RWPE2 (cell line): ENCODE data around the gene FRMD5.
"Not testable (repeated sequence)": the region's sequence is repeated elsewhere in the genome, so short reads cannot be mapped to it uniquely, and the experiment has no call there.

ENCODE experiments used
- ATAC-seq: fragments of 200-7000 bp; cut with Tn5 transposase; 3 replicates; pipeline ENCODE4 v1.9.1; 2021; ENCODE audit warnings: low read depth
- DNase-seq: peaks from one replicate; pipeline ENCODE4 v3.0.0-alpha.2; 2020; ENCODE audit warnings: low spot score
- H3K27ac ChIP-seq: fragments of 450-650 bp; 2 replicates; pipeline ENCODE4 v1.5.1; 2017; ENCODE audit warnings: mild to moderate bottlenecking; ENCODE audit not compliant: poor library complexity, severe bottlenecking
- H3K27me3 ChIP-seq: fragments of 250-450 bp; sonication (Bioruptor Pico); 2 replicates; pipeline ENCODE4 v1.5.1; 2021; ENCODE audit warnings: mild to moderate bottlenecking, moderate library complexity; ENCODE audit not compliant: insufficient read depth, poor library complexity, severe bottlenecking
- H3K36me3 ChIP-seq: fragments of 250-450 bp; sonication (Bioruptor Pico); 2 replicates; pipeline ENCODE4 v1.5.1; 2020; ENCODE audit warnings: low read depth, mild to moderate bottlenecking, moderate library complexity
- H3K4me1 ChIP-seq: fragments of 250-450 bp; sonication (Bioruptor Pico); 2 replicates; pipeline ENCODE4 v1.5.1; 2021; ENCODE audit warnings: mild to moderate bottlenecking, moderate library complexity; ENCODE audit not compliant: insufficient read depth, poor library complexity, severe bottlenecking
- H3K4me3 ChIP-seq: fragments of 250-450 bp; sonication (Bioruptor Pico); 2 replicates; pipeline ENCODE4 v1.5.1; 2021; ENCODE audit warnings: mild to moderate bottlenecking, moderate library complexity; ENCODE audit not compliant: severe bottlenecking
- H3K9me3 ChIP-seq: fragments of 250-450 bp; sonication (Bioruptor Pico); 2 replicates; pipeline ENCODE4 v1.5.1; 2021; ENCODE audit warnings: mild to moderate bottlenecking, moderate library complexity; ENCODE audit not compliant: severe bottlenecking
- TF ChIP-seq, protein P1 (sequence below): fragments of 450-650 bp; IDR thresholded peaks from one replicate; pipeline ENCODE4 v1.5.1; 2017; ENCODE audit warnings: mild to moderate bottlenecking, moderate library complexity; ENCODE audit not compliant: poor library complexity, severe bottlenecking

Gene FRMD5

DNA sequence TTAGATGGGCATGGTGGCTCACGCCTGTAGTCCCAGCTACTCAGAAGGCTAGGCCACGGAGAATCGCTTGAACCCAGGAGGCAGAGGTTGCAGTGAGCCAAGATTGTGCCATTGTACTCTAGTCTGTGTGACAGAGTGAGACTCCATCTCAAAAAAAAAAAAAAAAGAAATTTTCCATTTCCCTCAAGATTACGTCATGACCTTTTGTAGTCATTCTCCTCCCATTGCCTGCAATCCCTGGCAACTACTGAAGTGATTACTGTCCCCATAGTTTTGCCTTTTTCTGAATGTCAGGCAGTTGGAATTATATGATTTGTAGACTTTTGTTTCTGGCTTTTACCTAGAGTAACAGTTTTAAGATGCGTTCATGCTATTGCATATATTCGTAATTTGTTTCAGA lies 340.3 kb downstream of the FRMD5 start:
- H3K4me3 ChIP-seq = no peak overlapping the region
- no peak overlapping the region for H3K27ac ChIP-seq
- H3K4me1 ChIP-seq = no peaks in the 10 kb centered on the region
- H3K27me3 ChIP-seq = no peaks in the 10 kb centered on the region
- H3K36me3 ChIP-seq = peaks cover 95% of the 10 kb centered on the region
- TF ChIP-seq, protein P1, sequence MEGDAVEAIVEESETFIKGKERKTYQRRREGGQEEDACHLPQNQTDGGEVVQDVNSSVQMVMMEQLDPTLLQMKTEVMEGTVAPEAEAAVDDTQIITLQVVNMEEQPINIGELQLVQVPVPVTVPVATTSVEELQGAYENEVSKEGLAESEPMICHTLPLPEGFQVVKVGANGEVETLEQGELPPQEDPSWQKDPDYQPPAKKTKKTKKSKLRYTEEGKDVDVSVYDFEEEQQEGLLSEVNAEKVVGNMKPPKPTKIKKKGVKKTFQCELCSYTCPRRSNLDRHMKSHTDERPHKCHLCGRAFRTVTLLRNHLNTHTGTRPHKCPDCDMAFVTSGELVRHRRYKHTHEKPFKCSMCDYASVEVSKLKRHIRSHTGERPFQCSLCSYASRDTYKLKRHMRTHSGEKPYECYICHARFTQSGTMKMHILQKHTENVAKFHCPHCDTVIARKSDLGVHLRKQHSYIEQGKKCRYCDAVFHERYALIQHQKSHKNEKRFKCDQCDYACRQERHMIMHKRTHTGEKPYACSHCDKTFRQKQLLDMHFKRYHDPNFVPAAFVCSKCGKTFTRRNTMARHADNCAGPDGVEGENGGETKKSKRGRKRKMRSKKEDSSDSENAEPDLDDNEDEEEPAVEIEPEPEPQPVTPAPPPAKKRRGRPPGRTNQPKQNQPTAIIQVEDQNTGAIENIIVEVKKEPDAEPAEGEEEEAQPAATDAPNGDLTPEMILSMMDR = no peak
- no peak for ATAC-seq
- H3K9me3 ChIP-seq = no peaks in the 10 kb centered on the region
- DNase-seq = no peak

DNA sequence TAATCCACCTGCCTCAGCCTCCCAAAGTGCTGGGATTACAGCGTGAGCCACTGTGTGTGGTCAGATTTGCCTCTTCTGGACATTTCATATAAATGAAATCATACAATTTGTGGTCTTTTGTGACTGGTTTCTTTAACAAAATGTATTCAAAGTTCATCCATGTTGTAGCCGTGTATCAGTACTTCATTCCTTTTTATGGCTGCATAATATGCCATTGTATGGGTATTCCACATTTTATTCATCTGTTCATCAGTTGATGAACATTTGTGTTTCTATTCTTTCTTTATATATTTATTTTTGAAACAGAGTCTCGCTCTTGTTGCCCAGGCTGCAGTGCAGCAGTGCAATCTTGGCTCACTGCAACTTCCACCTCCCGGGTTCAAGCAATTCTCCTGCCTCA lies 342.5 kb downstream of the FRMD5 start:
- Histone ChIP-seq H3K36me3 (peaks cover 94% of the 10 kb centered on the region), H3K9me3 (no peaks in the 10 kb centered on the region), H3K4me1 (no peaks in the 10 kb centered on the region), H3K4me3 (no peak overlapping the region), H3K27ac (no peak overlapping the region), H3K27me3 (no peaks in the 10 kb centered on the region)
- ATAC-seq (no peak), DNase-seq (no peak)
- TF ChIP-seq, protein P1 = no peak

DNA sequence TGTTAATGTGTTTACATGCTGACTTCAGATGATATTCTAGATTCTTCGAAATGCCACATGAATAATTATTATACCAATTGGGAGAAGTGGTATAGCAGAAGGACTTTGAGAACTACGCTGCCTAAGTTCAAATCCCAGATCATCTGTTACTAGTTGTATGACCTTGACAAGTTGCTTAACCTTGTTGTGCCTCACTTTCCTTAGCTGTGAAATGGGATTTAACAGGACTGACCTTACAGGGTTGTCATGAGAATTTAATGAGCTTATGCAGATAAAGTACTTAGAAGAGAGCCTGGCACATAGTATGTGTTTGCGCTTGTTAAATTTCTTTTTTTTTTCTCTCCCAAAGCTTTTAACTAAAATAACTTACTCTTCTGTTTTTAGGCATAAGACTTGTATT lies 343.8 kb downstream of the FRMD5 start:
- Histone ChIP-seq H3K4me1 (no peaks in the 10 kb centered on the region), H3K27me3 (no peaks in the 10 kb centered on the region), H3K4me3 (no peak overlapping the region), H3K9me3 (no peaks in the 10 kb centered on the region), H3K27ac (no peak overlapping the region), H3K36me3 (peaks cover 94% of the 10 kb centered on the region)
- TF ChIP-seq, protein P1 = no peak
- DNase-seq (no peak), ATAC-seq (no peak)

DNA sequence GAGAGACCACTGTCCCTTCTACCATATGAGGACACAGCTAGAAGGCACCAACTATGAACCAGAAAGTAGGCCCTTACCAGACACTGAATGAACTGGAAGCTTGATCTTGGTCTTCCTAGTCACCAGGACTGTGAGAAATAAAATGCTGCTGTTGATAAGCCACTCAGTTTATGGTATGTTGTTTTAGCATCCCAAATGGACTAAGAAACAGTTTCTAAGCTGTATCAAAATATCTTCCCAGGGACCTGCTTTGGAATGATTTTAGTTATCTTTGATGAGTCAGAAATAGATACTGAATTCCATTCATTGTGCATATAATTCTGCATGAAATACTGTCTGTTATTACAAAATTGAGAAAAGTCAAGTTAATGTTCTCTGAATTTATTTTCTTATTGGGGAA lies 349.6 kb downstream of the FRMD5 start:
- Histone ChIP-seq H3K9me3 (no peaks in the 10 kb centered on the region), H3K27ac (no peak overlapping the region), H3K27me3 (no peaks in the 10 kb centered on the region), H3K4me3 (no peak overlapping the region), H3K36me3 (peaks cover 88% of the 10 kb centered on the region), H3K4me1 (no peaks in the 10 kb centered on the region)
- TF ChIP-seq, protein P1 = no peak
- ATAC-seq (no peak), DNase-seq (no peak)

DNA sequence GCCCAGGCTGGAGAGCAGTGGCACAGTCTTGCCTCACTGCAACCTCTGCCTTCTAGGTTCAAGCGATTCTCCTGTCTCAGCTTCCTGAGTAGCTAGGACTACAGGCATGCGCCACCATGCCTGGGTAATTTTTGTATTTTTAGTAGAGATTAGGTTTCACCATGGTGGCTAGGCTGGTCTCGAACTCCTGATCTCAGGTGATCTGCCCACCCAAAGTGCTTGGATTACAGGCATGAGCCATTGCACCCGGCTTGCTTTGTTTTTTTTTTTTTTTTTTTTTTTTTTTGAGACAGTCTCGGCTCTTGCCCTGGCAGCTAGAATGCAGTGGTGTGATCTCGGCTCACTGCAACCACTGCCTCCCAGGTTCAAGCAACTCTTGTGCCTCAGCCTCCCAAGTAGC lies 362.6 kb downstream of the FRMD5 start:
- peaks cover 70% of the 10 kb centered on the region for H3K36me3 ChIP-seq
- H3K9me3 ChIP-seq, ATAC-seq, H3K27me3 ChIP-seq, H3K27ac ChIP-seq, H3K4me3 ChIP-seq, DNase-seq, H3K4me1 ChIP-seq: not testable (repeated sequence)

DNA sequence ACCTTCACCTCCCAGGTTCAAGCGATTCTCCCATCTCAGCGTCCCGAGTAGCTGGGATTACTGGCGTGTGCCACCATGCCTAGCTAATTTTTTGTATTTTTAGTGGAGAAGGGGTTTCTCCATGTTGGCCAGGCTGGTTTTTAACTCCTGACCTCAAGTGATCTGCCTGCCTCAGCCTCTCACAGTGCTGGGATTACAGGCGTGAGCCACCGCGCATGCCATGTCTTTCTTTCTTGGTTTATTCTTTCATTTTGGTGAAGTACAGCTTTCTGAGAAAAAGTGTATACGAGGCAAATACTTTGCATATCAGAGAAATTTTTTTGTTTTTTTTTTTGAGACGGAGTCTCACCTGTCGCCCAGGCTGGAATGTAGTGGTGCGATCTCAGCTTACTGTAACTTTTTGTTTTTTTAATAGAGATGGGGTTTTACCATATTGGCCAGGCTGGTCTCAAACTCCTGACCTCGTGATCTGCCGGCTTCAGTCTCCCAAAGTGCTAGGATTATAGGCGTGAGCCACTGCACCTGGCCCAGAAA lies 363.5 kb downstream of the FRMD5 start:
- not testable (repeated sequence) for DNase-seq, H3K4me3 ChIP-seq

DNA sequence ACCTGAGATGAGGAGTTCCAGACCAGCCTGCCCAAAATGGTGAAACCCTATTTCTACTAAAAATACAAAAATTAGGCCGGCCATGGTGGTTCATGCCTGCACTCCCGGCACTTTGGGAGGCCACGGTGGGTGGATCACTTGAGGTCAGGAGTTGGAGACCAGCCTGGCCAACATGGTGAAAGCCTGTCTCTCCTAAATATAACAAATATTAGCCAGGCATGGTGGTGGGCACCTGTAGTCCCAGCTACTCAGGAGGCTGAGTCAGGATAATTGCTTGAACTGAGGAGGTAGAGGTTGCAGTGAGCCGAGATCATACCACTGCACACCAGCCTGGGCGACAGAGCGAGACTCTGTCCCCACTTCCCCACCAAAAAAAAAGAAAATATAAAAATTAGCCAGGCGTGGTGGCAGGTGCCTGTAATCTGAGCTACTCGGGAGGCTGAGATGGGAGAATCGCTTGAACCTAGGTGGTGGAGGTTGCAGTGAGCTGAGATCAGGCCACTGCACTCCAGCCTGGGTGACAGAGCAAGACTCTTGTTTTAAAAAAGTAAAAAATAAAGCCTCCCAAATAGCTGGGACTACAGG lies 364.3 kb downstream of the FRMD5 start:
- DNase-seq, H3K27ac ChIP-seq: not testable (repeated sequence)
- H3K36me3 ChIP-seq = peaks cover 53% of the 10 kb centered on the region

More for the DNA sequence above, 363.5 kb downstream of the FRMD5 start:
- ATAC-seq, H3K4me1 ChIP-seq, H3K27ac ChIP-seq, H3K9me3 ChIP-seq, H3K27me3 ChIP-seq: not testable (repeated sequence)
- H3K36me3 ChIP-seq = peaks cover 61% of the 10 kb centered on the region

DNA sequence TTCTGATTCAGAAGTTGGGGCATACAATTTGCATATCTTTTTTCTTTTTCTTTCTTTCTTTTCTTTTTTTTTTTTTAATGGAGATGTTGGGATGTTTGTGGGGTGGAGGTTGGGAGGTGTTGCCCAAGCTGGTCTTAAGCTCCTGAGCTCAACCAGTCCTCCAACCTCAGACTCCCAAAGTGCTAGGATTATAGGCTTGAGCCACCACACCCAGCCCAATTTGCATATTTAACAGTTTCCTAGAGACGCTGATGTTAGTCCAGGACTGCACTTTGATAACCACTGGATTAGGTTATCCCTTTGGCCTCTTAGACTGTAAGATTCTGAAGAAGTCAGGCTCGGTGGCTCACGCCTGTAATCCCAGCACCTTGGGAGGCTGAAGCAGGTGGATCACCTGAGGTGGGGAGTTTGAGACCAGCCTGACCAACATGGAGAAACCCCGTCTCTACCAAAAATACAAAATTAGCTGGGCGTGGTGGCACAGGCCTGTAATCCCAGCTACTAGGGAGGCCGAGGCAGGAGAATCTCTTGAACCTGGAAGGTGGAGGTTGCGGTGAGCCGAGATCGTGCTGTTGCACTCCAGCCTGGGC lies 365.0 kb downstream of the FRMD5 start:
- peaks cover 48% of the 10 kb centered on the region for H3K36me3 ChIP-seq
- not testable (repeated sequence) for H3K27me3 ChIP-seq, H3K27ac ChIP-seq, H3K4me1 ChIP-seq, DNase-seq, H3K9me3 ChIP-seq, H3K4me3 ChIP-seq, ATAC-seq

More for the DNA sequence above, 364.3 kb downstream of the FRMD5 start:
- not testable (repeated sequence) for ATAC-seq, H3K9me3 ChIP-seq, H3K4me1 ChIP-seq, H3K27me3 ChIP-seq, H3K4me3 ChIP-seq
